ENCODE data around the gene CTNND2.

CTNND2 gene

DNA sequence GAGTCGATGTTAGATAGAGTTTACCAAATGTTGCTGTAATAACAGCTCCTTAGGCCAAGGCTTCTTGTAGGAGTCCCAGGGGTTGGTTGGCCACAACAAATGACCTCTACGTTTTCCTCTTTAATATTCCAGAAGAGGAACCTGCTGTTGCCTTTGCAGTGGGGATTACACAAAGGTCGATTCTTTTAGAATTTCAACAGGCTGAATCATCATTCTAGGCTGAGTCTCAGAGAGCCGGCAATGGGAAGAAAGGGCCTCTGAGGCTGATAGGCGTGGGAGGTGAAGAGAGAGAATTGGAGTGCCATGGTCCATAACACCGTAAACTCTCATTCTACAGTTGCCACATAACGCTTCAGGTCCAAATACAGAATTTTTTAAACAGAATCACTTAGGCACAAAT lies 737.3 kb downstream of the CTNND2 start:
- DNase-seq (ENCODE audit: low read depth) = no peak

GRCh38 chr5:11164531-11165294 lies 739.5 kb downstream of the CTNND2 start:
- DNase-seq (ENCODE audit: low read depth) = no peak

- DNase-seq (ENCODE audit: low read depth) = no peak
Measured at GRCh38 chr5:11157132-11157531, 747.1 kb downstream of the CTNND2 start.

- no peak for DNase-seq (ENCODE audit: low read depth)
Measured at GRCh38 chr5:11153670-11154382, 750.4 kb downstream of the CTNND2 start.

DNA sequence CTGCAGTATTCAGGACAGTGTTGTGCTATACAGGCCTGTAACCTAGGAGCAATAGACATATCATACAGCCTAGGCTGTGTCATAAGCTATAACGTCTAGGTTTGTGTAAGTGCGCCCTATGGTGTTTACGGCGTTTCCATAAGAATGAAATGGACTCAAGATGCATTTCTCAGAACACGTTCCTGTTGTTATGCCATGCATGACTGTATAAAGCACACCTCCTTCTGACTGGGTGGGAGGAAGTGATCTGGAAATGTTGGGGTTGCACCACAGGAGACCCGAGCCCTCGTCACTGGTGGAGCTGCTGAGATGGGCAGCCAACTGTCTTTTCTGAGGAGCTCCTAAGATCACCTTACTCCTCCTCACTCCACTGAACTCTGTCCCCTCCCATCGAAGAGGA lies 751.9 kb downstream of the CTNND2 start:
- no peak for DNase-seq (ENCODE audit: low read depth)

GRCh38 chr5:11150976-11151375 lies 753.3 kb downstream of the CTNND2 start:
- DNase-seq (ENCODE audit: low read depth) = no peak

GRCh38 chr5:11148810-11149539 lies 755.3 kb downstream of the CTNND2 start:
- no peak for DNase-seq (ENCODE audit: low read depth)

DNA sequence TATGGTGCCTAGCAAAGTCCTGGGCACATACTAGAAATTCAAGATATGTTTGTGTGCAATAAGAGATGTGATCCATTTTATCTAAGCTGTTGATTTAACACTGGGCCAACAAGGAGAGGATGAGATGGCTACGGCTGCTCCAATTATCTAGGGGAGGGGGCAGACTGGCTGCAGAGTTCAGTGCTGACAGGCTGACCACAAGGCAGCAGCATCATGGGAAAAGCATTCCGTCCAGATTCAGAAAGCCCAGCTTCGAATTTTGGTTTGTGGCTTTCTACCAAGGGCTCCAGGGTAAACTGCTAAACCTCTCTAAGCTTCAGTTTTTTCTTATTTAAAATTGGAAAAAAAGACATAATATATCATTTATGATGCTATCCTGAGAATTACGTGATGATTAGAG lies 758.1 kb downstream of the CTNND2 start:
- DNase-seq (ENCODE audit: low read depth) = peak; percentile 3

DNA sequence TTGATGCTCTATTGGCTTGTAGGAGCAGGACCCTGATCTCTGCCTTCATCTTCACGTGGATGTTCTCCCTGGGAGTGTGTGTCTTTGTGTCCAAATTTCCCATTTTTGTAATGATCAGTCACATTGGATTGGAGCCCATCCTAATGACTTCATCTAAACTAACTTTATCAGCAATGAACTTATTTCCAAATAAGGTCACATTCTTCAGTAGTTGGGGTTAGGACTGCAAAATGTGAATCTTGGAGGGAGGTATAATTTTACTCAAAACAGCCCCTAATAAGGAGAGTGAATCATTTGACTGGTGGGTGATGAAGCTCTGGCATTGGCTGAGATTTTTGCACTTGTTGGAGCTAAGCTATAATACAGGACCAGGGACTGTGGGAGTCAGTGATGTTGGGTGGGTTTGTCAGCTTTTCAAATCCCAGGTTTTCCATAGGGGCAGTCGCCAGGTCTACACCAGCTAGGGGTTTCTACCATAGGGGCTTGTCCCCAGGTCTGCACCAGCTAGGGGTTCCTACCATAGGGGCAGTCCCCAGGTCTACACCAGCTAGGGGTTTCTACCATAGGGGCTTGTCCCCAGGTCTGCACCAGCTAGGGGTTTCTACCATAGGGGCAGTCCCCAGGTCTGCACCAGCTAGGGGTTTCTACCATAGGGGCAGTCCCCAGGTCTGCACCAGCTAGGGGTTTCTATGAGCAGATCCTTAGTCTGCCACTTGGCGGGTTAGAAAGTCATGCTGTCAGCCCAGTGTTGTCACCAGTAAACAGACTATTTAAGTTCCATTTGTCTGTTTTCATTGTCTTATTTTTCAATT lies 760.6 kb downstream of the CTNND2 start:
- DNase-seq (ENCODE audit: low read depth) = peak; percentile 23

- peak; percentile 9 for DNase-seq (ENCODE audit: low read depth)
Measured at GRCh38 chr5:11139217-11139865, 764.9 kb downstream of the CTNND2 start.

DNA sequence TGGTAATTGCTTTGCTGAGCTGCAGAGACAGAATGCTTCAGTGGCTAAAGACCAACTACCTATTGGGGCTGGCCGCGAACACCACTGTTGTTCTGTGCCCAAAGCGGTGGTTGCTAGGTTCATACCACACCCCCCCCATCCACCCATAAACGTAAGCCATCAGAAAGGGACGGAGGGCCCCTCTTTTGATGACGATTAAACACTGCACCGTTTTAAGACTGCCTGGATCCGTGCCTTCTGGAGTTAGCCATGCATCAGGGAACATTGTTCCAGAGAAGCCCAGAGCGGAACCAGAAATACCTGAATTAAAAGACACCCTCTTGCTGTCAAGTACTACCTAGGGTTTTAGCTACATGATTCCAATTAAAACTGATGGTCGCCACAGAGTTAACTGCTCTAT lies 774.1 kb downstream of the CTNND2 start:
- DNase-seq (ENCODE audit: low read depth) = no peak

DNA sequence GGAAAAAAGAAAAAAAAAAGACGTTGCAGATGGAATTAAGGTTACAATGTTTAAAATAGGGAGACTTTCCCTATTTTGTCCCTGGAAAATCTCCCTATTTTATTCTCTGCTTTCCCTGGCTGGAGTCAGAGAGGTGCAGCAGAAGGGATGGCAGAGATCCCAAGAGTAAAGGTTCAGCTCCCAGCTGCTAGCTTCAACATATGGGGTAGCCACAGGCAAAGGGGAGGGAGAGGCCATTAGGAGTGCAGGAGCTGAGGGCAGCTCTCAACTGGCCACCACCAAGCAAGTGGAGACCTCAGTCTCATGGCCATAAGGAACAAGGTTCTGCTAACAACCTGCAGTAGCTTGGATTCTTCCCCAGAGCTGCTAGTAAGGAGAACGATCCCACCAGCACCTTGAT lies 776.2 kb downstream of the CTNND2 start:
- no peak for DNase-seq (ENCODE audit: low read depth)

DNA sequence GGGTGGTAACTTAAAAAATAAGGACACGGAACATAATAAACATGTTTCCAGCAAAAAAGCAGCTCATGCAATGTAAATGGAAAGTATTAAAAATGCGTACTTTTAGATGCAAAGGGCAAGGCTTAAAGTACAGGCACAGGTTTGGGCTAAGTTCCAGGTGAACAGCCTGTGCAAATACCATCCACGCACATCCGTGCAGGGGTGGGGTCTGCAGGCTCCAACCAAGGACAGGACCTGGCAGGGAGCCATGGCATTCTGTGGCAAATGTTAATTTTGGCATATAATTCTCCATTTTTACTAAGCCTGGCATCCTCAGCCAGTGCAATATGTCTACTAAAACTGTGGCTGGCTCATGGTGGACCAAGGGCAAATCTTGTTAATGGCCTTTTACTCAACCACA lies 777.4 kb downstream of the CTNND2 start:
- no peak for DNase-seq (ENCODE audit: low read depth)

GRCh38 chr5:11121885-11122284 lies 782.4 kb downstream of the CTNND2 start:
- no peak for DNase-seq (ENCODE audit: low read depth)

- no peak for DNase-seq (ENCODE audit: low read depth)
Measured at GRCh38 chr5:11110128-11110527, 794.1 kb downstream of the CTNND2 start.

GRCh38 chr5:11105696-11106095 lies 798.5 kb downstream of the CTNND2 start:
- no peak for DNase-seq (ENCODE audit: low read depth)

GRCh38 chr5:11104651-11105112 lies 799.6 kb downstream of the CTNND2 start:
- DNase-seq (ENCODE audit: low read depth) = no peak

- DNase-seq (ENCODE audit: low read depth) = no peak
Measured at GRCh38 chr5:11104210-11104609, 800.0 kb downstream of the CTNND2 start.

- DNase-seq (ENCODE audit: low read depth) = no peak
Measured at GRCh38 chr5:11084111-11084510, 820.1 kb downstream of the CTNND2 start.

DNA sequence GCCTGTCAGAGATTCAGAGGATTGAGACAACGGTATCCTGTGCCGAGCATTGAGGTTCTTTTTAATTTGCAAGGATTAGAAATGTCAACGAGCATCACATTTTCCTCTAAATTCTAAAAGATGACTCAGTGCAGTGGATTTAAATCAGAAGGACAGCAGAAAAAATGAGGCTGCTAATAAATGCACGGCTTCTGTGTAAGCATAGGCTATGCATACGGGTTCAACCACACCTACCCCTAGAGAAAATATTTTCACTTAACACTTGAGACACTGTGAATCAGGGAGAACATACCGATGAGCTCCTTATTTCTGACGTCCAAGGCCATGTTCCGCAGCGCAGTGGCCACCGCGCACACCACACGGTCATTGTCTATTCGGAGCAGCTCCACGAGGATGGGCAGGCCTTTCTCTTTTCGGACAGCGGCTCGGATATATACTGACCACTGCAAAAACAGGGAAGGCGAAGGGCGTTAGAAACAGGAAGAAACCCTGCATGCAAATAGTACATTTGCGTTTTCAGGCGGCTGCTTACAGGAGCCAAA lies 821.8 kb downstream of the CTNND2 start:
- DNase-seq (ENCODE audit: low read depth) = no peak

DNA sequence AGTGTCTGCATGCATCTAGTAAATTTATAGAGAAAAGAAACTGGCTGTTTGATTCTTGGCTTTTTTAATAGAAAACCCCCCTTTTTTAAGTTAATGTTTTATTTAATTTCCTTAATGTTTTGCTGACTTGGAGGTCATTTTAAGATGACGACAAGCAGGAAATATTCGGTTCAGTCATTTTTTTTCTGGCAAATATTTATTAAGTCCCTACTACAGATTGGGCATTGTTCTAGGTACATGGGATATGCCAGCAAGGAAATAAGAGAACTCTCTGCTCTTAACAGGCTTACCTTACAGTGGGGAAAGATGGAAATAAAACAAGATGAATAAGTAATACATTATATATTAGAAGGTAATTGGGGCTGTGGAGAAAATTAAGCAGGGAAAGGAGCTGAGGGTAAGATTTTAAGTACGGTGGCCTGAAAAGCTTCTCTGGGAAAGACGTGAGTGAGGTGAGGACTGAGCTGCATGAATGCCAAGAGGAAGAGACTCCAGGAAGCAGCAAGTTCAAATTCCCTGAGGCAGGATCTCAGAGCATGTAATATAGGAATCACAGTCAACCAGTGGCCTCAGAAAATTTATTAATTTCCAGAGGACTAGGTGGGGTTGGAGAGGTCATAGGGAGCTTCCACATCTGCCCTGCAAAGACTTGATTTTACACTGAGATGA lies 827.2 kb downstream of the CTNND2 start:
- DNase-seq (ENCODE audit: low read depth) = no peak

Data from EH (cell line).